OCI-LY1 (cell line): Measurements from ENCODE around the gene CST4.

Experiments used
- CTCF ChIP-seq: fragments of 200-600 bp; sonication (generic), shearing (Covaris generic); IDR thresholded peaks from 2 replicates; pipeline ENCODE4 v1.5.1; 2017; ENCODE audit warnings: mild to moderate bottlenecking, antibody characterized with exemption, low read length, moderate library complexity, mixed read lengths
- EZH2 ChIP-seq: fragments of 200-600 bp; sonication (generic), shearing (Covaris generic); IDR thresholded peaks from 2 replicates; pipeline ENCODE4 v1.8.0; 2017; ENCODE audit warnings: borderline replicate concordance, mixed run types, mild to moderate bottlenecking, antibody characterized with exemption, low read length, moderate library complexity, mixed read lengths

- TF ChIP-seq CTCF (no peak), EZH2 (no peak)
These were observed 46.7 kb downstream of the CST4 start for GRCh38 chr20:23641936-23642751.
